HG03571 (cell line): ENCODE results near the gene APBB3.

Source experiments
- ATAC-seq: cut with Tn5 transposase; IDR thresholded peaks from one replicate; pipeline ENCODE4 v1.9.1; 2021; ENCODE audit not compliant: unreplicated experiment

APBB3 gene

DNA sequence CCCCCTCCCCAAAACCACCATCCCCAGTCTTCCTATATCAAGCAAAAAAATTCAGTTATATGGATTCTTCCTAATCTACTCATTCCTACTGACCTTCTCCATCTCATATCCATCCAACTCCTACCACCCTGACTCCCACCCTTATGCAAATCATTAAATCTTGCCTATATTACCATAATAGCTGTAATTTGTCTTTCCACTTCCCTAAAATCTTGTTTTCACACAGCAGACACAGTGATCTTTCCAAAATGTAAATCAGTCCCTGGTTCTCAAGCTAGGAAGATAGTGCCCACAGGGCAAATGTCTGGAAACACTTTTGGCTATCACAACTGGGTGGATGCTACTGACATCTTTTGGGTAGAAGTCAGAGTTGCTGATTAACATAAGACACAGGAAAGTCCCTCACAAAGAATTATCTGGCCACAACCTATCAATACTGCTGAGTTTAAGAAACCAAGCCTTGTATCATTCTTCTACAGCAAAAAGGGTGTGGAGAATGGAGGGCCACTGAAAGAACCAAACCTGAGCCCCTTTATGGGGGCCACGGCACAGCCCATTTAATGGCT is 8.6 kb downstream of the APBB3 start:
- ATAC-seq: no peak

DNA sequence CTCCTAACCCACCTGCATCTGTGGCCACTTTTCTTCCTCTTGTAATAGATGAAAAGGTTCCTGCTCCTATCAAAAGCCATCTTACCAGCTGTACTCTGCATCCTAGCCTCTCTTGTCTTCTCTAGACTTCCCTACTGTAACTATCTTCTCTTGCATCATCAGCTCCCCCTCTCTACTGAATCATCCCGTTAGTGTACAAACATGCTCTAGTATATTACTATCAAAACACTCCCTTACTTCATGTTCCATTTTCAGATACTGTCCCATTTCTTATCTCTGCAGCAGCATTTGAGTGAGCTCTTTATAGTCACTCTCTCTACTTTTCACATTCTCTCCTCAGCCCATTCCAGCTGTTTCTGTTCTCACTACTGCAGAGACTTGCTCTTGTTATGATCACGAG is 9.9 kb downstream of the APBB3 start:
- no peak for ATAC-seq

DNA sequence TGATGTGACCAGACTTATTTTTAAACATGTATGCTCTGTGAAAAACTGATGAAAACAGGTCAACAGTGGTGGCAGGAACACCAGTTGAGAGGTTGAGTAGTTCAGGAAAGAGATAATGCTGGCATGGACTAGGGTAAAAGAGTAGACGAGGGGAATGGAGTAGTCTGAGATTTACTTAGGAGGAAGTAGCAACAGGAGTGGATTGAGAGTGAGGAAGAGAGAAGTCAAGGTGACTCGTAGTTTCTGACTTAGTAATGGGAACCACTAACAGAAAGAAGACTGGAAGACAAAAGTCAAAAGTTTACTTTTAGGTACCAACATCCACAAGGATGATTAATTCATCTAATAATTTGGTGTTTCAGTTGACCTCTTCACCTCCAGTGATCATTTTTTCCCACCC is 10.7 kb downstream of the APBB3 start:
- ATAC-seq: no peak

DNA sequence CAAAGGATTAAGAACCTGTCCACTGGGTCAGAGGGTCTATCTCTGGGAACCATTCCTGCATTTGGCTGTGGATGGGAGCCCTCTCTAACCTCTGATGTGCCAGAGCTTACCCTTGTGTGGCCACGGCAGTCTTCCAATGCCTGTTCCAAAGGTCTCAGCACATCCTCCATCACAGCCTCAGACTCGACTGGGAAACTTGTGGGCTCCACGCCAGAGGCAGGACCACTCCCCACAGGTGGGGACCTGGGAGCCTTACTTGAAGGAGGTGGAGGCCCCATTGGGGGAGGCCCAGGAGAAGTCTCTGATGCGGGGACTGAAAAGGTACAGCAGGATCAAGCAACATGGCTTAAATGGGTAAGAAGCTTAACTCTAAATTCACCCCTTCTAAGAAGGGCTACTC is 12.5 kb downstream of the APBB3 start:
- no peak for ATAC-seq

DNA sequence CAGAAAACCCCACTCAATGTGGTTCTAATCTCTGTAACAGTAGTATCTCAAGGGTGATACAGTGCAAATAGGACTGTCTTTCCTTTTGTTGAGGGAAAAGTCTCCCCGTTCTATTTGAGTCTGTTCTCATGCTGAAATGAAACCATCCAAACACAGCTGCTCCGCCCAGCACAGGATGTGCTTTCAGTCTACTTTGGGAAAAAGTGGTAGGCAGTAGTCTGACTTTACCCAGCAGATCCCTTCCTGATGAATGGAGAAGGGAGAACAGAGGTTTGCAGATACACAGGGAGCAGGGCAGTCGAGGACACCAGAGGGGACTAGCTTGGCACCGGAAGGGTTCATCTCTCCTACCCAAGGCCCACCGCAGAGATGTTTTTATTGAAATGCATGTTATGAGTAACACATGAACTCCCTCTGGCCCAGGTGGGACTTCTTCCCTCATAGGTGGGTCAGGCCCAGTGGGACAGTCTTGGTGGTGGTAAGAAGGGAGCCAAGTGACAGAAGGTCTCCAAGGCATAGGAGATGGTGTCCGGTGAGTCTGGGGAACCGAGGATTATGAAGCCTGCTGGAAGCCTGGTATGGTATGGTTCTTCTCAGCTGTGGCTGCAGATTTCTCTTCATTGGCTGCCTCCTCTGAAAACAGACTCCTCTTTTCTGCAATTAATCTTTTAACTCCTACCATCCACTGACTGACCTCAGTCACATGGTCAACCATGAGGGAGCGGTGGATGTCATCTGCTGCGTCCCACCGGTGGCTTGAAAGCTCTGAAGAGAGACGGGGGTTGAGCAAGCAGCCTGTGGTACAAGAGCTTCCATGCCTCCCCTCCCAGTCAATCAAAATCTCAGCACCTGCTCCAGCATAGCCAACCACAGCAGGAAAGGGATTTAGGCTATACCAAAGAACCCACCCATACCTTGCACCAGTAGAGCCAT is 14.0 kb downstream of the APBB3 start:
- no peak for ATAC-seq

DNA sequence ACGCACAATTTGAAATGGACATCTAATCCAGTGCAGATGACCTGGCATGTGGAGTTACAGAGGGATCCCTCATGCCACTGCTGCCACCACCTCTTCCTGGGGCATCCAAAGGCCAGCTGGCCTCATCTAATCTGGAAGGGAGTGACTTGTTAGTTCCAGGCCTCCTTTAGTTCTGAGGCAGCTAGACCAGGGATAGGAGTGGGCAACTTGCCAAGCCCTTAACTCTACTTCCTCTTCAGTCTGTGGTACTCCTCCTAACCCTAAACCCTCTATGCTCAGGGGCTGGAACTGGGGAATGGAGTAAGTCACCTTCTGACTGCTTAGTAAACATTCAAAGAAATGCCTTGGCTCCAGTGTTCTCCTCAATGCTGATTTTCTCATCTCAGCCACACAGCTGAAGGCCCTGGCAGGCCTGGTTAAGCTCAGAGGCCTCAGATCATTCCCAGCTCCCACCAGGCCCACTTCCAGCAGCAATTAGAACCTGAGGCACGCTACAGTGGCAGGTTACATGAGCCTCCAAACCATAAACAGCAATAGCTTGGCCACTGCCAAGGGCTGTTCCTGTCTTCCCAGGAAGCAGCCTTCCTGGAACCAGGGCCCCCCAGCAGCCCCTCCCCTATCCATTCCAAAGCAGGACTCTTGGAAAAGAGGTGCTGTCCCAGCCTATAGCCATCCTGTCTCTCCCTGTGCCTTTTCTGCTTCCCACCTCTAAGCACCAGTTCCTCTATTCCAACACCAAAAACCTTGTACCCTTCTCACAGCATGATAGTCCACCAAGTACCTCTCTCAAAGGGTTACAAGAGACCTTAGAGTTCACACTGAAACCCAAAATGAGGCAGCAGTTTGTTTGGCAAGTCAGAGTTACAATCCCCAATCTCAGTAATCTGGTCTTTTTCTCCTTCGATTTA is 14.9 kb downstream of the APBB3 start:
- no peak for ATAC-seq

DNA sequence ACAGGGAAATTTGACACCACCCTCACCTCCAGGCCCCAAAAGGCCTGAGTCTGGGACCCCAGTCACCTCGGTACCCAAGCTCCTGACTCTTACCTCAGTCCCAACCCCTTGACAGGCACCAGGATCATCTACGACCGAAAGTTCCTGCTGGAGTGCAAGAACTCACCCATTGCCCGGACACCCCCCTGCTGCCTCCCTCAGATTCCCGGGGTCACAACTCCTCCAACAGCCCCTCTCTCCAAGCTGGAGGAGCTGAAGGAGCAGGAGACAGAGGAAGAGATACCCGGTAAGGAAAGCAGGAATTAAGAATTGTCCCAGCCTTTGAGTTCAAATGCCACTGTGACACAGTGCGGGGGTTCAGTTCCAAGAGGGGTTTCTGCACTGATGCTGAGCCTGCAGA is 15.6 kb downstream of the APBB3 start:
- no peak for ATAC-seq

DNA sequence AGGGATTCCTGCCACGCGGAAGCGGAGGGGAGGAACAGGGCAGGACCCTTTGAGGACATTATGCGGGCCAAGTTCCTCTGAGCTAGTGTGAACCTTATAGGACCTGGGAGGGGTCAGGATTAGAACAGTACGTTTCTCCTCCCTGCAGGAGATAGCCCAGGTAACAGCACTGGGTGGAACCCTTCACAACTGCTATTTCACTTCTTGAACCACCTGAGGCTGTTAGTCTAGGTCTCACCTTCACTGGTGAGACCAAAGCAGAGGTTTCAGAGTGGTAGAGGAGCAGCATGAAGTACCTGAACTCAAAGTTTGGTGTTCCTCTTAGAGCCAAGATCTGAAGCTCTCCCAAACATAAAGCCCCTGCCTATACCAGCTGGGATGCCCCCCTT is 16.1 kb downstream of the APBB3 start:
- no peak for ATAC-seq

DNA sequence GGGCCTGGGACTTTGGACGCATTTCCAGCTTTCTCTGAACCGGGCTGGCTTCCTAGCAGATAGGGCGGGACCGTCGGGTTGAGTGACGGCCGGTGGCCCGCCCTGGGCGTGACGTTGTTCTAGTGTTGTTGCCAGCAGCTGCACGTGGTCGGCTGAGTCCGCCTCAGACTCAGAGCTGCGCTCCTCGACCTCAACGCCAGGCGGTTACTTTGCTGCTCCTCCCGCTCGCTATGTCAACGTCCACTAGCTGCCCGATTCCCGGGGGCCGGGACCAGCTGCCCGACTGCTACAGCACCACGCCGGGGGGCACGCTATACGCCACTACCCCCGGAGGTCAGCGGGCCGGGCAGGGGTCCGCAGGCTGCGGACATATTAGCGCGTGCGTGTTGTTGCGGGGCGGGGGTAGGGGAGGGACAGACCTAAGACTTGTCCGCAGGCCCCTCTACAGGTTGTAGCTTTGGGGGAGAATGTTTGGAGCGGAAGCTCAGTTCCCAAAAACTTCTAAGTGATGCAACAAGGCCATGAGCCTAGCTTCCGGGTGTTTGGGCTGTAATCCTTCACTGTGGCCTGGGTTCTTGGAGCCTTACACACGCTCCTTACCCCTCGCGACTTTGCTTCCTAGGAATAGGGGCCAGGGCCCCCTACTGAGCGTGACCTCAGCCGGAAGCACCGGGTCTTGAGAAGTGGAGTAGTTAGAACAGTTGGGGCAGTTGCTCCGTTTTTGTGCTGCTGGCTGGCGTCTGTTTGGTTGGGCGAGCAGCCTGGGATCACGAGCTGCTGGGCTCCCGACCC is 16.7 kb downstream of the APBB3 start, which contains the start of gene EIF4EBP3:
Gene EIF4EBP3, plus strand, starts transcription at position 155 of the 792 bp plus-strand sequence. Its CDS starts 76 bp downstream, at position 231.
- peak; percentile 97 for ATAC-seq

DNA sequence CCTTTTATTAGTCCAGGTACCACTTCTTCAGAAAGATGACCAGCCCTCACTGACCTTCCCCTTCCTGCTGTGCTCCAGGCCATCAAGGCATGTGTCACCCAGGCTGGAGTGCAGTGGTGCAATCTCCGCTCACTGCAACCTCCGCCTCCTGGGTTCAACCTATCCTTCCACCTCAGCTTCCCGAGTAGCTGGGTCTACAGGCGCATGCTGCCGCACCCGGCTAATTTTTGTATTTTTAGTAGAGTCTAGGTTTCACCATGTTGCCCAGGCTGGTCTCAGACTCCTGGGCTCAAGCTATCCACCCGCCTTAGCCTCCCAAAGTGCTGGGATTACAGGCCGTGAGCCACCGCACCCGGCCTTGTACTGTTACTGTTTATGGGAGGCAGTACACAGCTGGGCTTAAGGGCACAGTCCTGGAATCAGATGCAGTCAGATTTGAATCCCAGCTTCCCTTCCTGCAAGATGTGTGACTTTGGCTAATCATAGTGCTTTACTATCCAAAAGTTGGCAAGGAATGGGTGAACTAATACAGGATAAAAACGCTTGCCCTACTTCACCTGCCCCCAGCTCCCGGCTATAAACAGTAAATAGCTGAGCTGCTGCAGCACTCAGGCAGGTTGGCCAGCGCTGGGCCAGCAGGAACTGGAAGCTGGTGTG is 17.4 kb downstream of the APBB3 start:
- ATAC-seq: no peak

DNA sequence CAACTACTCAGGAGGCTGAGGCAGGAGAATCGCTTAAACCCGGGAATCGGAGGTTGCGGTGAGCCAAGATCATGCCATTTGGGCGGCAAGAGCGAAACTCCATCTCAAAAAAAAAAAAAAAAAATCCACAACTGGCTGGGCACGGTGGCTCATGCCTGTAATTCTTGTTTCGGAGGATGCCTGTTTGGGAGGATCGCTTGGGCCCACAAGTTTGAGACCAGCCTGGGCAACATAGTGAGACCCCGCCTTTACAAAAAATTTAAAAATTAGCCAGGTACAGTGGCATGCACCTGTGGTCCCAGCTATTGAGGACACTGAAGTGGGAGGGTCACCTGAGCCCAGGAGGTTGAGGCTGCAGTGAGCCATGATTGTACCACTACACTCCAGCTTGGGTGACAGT is 18.8 kb downstream of the APBB3 start:
- ATAC-seq: no peak

DNA sequence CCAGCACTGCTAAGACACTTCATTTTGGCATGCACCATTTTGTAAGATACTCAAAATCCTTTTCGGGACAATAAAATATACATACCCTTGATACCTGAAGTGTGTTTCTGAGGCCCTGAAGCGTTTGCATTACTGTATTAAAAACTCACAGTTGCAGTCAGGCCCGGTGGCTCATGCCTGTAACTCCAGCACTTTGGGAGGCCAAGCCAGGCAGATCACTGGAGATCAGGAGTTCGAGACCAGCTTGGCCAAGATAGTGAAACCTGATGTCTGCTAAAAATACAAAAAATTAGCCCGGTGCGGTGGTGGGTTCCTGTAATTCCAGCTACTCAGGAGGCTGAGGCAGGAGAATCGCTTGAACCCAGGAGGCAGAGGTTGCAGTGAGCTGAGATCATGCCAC is 19.4 kb downstream of the APBB3 start:
- no peak for ATAC-seq

DNA sequence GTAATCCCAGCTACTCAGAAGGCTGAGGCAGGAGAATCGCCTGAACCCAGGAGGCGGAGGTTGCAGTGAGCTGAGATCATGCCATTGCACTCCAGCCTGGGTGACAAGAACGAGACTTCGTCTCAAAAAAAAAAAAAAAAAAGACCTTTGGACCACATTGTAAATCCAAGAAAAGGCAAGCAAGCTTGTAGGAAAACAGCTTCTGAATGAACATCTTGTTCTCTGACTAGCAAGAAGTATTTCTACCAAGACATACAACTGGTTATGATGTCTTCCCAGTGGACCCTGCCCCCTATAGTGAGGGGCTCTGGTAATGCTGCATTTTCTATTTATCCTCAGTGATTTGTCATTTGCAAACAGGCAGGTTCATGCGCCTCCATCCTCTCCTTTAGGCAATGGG is 21.4 kb downstream of the APBB3 start:
- ATAC-seq: no peak

DNA sequence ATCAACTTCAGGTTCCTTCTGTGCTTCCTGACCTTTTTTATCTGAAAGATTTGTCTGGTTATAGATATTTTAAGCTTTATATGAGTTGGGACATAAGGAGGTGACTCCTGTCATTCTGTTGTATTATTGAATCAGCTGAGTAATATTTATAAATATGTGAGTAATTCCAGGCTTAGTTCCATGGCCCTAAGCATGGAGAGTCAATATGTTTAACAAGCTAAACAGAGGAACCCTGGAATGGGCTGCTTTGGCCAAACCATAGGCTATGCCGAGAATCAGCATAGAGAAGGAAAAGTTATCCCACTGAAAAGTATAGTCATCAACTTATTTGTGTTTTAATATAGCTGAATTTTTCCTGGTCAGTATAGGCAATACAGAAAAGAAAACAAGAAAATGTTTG is 24.2 kb downstream of the APBB3 start:
- ATAC-seq: no peak

DNA sequence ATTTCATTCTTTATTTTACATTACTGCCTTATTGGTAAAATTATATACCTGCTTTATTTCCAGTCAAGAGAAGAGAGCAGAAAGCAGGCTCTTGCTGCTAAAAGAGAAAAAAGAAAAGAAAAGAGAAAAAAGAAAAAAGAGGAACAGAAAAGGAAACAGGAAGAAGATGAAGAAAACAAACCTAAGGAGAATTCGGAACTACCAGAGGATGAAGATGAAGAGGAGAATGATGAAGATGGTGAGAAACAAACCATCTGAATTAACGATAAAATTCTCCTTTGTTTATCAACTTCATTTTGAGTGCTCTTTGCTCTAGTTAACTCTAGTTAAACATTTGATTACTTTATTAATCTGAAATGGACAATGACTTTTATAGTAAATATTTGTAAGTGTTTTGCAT is 40.4 kb downstream of the APBB3 start:
- no peak for ATAC-seq

DNA sequence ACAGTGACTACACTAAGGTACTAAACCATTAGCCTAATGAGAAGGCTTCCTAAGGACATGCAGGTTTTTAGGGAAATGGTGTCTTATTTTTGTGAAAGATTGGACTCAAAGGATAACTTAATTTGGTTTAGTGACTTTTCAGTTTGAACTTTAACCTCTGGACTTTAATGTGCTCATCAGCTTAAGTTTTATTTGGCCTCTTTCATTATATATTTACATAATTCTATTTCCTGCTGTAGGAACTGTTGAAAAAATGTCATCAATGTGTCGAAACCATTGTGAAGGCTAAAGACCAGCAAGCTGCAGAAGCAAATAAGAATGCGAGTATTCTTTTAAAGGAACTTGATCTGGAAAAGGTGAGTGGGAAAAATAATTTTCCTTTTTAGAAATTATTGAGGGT is 51.3 kb downstream of the APBB3 start:
- ATAC-seq: no peak

DNA sequence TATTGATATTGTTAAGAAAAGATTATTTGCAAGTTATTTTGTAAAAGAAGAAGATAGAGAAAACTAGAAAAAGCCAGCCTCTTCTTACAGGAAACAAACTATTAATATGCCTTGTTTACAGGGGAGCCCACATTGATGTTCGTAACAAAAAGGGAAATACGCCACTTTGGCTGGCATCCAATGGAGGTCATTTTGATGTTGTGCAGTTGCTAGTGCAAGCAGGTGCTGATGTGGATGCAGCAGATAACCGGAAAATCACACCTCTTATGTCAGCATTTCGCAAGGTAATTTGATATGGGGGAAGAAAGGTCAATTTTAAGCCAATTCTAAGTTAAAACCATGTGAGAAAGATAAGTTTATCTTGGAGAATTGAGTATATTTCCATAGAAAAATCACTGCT is 54.5 kb downstream of the APBB3 start:
- no peak for ATAC-seq
